ENCODE data around the gene FBXO31.

FBXO31 gene

GRCh38 chr16:87306516-87306915, 77.1 kb downstream of the FBXO31 start:
- in situ Hi-C loops (cut with HindIII; ENCODE audit: low sequenced_read_pairs), result no loop called here
- TF ChIP-seq, protein P1, sequence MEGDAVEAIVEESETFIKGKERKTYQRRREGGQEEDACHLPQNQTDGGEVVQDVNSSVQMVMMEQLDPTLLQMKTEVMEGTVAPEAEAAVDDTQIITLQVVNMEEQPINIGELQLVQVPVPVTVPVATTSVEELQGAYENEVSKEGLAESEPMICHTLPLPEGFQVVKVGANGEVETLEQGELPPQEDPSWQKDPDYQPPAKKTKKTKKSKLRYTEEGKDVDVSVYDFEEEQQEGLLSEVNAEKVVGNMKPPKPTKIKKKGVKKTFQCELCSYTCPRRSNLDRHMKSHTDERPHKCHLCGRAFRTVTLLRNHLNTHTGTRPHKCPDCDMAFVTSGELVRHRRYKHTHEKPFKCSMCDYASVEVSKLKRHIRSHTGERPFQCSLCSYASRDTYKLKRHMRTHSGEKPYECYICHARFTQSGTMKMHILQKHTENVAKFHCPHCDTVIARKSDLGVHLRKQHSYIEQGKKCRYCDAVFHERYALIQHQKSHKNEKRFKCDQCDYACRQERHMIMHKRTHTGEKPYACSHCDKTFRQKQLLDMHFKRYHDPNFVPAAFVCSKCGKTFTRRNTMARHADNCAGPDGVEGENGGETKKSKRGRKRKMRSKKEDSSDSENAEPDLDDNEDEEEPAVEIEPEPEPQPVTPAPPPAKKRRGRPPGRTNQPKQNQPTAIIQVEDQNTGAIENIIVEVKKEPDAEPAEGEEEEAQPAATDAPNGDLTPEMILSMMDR (IDR thresholded peaks at IDR 0.05; ENCODE audit: low read depth, low read length, missing control alignments), result no peak
- no peak for DNase-seq (ENCODE audit: low read depth)
- H3K4me3 ChIP-seq (ENCODE audit: low read depth, low read length), result no peak overlapping the region

DNA sequence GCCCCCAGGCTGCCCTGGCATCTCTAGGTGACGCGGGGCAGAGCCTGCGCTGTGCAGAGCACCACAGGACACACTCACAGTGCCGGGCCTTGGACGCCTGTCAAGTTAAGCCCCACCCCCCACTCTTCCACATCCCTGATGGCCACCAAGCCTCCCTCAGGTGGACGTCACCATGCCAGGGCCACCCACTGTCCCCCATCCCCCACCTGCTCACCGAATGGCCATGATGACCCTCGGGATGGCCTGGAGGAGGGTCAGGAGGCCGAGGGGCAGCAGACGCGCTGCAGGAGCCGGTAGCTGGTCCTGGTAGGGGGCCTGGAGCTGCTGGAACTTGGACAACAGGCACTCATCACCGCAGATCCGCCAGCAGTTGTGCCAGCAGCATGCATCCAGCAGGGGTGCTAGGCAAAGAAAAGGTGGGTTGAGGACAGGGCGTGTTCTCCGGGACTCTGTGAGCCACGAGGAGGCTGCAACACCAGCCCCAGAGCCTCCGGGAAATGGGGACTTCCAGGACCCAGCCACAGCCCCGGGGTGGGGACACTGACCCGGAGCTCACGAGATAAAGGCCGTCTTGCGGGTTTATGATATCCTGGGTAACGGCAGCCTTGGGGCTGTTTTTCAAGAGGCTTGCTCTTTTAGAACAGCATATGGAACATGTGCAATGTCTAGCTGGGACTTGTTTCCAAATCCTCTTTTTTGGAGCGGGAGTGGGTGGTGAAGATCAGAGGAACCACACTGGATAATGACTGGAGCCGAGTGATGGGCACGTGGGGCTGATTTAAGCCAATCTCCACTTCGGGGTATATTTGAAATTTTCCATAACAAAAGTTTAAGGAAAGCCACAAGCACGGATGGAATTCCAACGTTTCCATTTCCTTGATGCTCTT, 77.8 kb downstream of the FBXO31 start:
- in situ Hi-C loops (cut with HindIII; ENCODE audit: low sequenced_read_pairs), result no loop called here
- TF ChIP-seq, protein P1 (IDR thresholded peaks at IDR 0.05; ENCODE audit: low read depth, low read length, missing control alignments), result no peak
- DNase-seq (ENCODE audit: low read depth), result no peak
- no peak overlapping the region for H3K4me3 ChIP-seq (ENCODE audit: low read depth, low read length)

DNA sequence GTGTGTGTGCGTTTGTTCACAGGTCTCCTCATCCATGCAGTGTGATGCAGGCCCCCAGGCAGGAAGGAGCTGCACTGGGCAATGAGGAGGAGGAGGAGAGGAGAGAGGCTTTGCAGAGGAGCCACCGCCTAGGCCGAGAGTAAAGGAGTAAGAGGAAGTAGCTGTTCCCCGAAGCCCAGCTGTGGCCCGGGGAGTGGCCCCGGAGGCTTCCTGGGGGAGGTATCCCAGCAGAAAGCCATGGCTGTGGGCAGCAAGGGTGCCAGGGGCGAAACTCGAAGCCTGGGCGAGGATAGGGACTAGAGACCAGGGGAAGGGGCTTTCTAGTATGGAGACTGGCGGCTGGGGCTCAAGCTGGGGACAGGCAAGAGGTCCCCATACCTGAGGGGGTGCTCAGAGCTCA, 78.6 kb downstream of the FBXO31 start:
- TF ChIP-seq, protein P1 (IDR thresholded peaks at IDR 0.05; ENCODE audit: low read depth, low read length, missing control alignments), result no peak
- no peak for DNase-seq (ENCODE audit: low read depth)
- no peak overlapping the region for H3K4me3 ChIP-seq (ENCODE audit: low read depth, low read length)
- in situ Hi-C loops (cut with HindIII; ENCODE audit: low sequenced_read_pairs), result no loop called here

GRCh38 chr16:87303962-87304521, 79.5 kb downstream of the FBXO31 start:
- TF ChIP-seq, protein P1 (IDR thresholded peaks at IDR 0.05; ENCODE audit: low read depth, low read length, missing control alignments), result no peak
- no peak overlapping the region for H3K4me3 ChIP-seq (ENCODE audit: low read depth, low read length)
- in situ Hi-C loops (cut with HindIII; ENCODE audit: low sequenced_read_pairs), result no loop called here
- DNase-seq (ENCODE audit: low read depth), result no peak

DNA sequence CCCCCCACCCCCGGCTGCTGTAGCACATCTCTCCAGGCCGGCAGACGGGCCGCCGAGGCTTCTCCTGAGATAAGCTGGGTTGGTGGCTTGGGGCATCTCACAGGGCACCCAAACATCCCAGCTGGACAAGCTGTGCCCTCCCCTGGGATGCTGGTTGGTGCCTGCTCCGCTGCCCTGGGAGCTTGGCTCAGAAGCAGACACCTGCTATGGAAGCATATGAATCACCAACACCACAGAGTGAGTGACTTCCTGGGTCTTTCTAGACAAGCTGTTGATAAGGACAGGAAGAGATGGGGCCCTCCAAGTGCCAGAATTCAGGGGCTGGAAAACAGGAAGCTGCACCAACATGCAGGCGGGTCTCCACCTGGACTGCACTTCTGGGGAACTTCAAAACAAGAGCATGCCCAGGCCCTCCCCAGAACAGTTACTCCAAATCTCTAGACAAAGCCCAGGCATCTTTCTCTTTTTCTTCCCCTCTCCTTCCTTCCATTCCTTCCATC, 80.1 kb downstream of the FBXO31 start:
- in situ Hi-C loops (cut with HindIII; ENCODE audit: low sequenced_read_pairs), result no loop called here
- H3K4me3 ChIP-seq (ENCODE audit: low read depth, low read length), result no peak overlapping the region
- TF ChIP-seq, protein P1 (IDR thresholded peaks at IDR 0.05; ENCODE audit: low read depth, low read length, missing control alignments), result no peak
- DNase-seq (ENCODE audit: low read depth), result no peak

GRCh38 chr16:87298857-87299465, 84.6 kb downstream of the FBXO31 start:
- no peak for DNase-seq (ENCODE audit: low read depth)
- in situ Hi-C loops (cut with HindIII; ENCODE audit: low sequenced_read_pairs), result no loop called here
- no peak overlapping the region for H3K4me3 ChIP-seq (ENCODE audit: low read depth, low read length)
- TF ChIP-seq, protein P1 (IDR thresholded peaks at IDR 0.05; ENCODE audit: low read depth, low read length, missing control alignments), result no peak
